Measurements from ENCODE around the gene RIBC1.
A peak's percentile ranks its signal among the peaks of the same experiment; 100 is the strongest.
"Not testable (repeated sequence)": the region's sequence is repeated elsewhere in the genome, so short reads cannot be mapped to it uniquely, and the experiment has no call there.

Gene RIBC1

GRCh38 chrX:53437206-53437605 is 14.5 kb downstream of the RIBC1 start:
- DNase-seq (ENCODE audit: low spot score) = no peak

DNA sequence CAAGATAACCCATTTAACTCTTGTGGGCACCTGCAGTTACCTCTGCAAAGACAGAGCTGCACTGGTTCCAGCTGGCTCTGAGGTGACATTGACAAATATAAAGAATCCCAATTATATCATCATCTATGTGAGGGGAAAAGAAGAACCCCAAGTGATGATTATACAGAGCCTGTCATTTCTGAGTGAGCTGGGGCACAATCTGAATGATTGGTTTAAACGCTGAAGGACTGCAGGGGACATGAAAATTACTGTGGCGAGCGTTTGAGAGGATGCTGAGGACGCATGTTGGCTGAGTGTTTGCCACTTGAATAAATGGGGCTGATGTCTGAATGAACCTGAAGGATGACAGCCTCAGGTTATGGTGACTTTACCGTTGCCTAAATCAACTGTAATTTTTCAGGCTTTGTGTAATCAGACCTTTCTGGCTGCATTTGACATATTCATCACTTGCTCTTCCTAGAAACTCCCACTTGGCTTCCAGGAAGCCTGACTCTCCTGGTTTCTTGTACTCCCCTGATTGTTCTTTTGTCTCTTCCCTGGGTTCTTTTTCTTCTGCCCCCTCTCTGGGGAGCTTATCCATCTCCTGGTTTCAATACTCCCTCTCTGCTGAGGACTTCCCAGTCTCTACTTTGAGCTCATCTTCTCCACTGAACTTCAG is 15.6 kb downstream of the RIBC1 start:
- DNase-seq (ENCODE audit: low spot score) = no peak

DNA sequence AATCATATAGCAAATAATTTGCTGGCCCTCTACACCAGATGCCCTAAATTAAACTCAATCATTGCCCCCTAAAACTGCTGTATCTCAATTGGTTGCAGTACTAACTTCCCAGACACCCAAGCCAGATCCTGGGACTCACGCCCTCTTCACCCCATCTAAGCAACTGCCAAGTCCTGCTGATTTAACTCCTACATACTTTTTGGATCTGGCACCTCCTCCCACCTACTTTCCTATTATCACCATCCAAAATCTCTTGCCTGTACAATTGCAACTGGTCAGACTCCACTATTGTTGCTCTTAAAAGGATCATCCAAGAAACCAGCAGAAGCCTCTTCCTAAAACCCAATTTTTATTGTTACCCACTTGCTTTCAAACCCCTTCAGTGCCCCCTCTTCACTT is 16.2 kb downstream of the RIBC1 start:
- DNase-seq (ENCODE audit: low spot score) = no peak

- DNase-seq (ENCODE audit: low spot score) = no peak
These were observed 17.4 kb downstream of the RIBC1 start for GRCh38 chrX:53440101-53440500.

DNA sequence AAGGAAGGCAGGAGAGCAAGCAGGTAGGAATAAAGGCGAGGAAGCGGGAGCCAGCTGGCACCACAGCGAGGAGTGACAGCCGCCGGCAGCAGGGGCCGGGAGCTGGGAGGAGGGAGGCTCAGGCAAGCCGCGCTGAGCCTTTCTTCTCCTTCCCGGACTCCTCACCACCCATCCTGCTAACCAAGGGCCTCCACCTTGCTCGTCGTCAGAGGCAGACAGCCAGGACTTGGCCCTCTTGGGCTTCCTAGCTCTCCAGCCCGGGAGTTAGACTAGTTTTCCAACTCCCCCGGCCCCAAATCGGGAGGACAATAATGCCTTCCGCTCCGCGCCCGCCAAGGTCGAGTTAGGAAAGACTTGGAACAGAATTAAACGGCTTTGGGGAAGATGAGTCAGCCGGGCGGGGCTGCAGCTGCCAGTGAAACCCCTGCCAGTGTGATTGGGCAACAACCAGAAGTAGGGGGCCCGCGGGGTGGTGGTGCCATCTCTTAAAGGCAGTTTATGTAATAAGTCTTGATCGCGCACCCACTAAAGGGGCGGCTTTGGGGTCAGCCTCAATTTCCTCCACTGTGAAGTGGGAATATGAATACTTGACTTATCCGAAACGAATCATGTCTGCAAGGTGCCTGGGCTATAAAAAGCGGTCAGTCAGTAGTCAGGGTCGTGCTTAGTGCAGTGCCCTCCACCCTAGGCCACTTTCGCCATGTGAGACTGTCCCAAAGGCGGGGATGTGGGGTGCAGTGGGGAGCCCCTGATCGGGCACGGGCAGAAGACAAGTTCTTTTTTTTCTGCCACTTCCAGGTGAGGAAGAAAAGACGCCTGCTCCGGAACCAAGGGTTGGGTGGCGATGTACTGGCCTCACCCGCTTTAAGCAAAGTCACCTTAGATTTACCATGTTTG is 18.2 kb downstream of the RIBC1 start:
- no peak for DNase-seq (ENCODE audit: low spot score)

DNA sequence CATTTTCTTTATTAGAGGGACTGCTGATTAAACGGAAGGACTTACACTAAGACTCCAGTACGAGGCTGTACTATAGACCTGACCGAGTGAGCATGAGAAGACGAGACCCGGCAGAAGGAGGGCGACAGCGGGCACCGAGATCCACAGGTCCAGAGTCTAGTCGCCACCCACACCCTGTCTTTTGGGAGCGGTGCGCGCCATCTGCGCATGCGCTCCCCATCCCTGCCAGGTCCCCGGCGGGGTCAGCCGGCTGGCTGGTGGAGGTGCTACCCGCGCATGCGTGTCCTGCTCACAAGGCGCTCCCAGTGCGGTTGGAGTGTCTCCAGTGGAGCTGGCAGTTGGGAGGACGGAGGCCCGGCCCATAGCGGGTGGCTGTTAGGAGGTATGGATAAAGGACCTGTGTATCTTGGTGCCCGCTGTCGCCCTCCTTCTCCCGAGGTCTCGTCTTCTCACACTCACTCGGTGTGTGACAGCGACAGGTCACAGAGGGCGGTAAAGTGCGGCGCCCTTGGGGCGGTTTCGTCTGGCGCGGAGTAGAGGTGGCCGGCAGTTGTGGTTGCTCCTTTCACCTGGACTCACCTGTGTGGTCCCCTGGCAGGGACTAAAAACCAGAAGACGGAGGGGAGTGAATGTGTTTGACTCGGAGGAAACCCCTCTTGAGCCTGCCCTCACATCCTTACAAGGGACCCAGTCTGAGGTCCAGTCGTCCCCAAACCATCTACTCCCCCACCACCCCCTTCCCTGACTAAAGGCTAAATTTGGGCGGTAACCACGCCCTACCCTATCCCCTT is 19.1 kb downstream of the RIBC1 start:
- peak; percentile 88 for DNase-seq (ENCODE audit: low spot score)

DNA sequence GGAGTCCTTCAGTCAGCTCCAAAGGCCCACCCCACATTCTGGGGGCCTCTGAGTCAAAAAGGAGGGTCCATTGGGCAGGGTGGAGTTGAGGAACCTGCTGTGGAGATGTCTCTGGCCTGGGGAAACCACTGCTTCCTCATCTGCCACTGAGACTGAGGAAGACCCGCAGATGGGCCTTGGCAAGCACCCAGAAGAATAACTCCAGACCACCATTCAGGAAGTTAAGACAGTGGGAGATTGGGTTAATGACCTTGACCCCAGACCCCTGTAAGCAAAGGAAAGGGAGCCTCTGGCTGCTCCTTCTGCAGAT is 19.6 kb downstream of the RIBC1 start:
- no peak for DNase-seq (ENCODE audit: low spot score)

DNA sequence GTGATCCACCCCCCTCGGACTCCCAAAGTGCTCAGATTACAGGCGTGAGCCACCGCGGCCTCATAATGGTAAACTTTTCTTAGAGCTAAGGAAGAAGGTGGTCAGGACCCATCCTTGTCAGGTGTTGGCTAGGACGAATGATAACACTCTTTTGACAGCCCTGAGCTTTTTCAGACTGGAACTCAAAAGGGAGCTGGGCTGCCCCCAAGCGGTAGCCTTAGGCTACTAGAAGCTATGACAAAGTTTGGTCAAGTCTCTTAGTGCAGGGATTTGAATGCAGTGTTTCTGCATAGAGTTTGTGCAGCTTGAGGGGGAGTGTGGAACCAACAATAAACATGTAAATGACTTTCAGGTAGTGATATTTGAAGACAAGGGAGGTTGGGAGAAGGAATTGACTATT is 23.3 kb downstream of the RIBC1 start:
- peak; percentile 23 for DNase-seq (ENCODE audit: low spot score)

GRCh38 chrX:53447441-53447840 is 24.8 kb downstream of the RIBC1 start:
- DNase-seq (ENCODE audit: low spot score) = no peak

GRCh38 chrX:53449632-53450031 is 27.0 kb downstream of the RIBC1 start:
- no peak for DNase-seq (ENCODE audit: low spot score)

DNA sequence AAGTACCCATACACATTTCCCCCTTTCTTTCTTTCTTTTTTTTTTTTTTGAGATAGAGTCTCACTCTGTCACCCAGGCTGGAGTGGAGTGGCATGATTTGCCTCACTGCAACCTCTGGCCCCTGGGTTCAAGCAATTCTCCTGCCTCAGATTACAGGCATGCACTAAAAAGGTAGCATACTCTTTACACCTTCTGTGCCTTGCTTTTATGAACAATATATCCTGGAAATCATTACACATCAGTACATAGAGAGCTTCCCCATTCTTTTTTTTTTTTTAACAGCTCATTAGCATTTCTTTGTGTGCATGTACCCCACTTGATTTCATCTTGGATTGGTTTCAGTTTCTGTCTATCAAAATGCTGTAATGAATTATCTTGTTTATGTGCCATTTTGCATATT is 30.1 kb downstream of the RIBC1 start:
- no peak for DNase-seq (ENCODE audit: low spot score)

DNA sequence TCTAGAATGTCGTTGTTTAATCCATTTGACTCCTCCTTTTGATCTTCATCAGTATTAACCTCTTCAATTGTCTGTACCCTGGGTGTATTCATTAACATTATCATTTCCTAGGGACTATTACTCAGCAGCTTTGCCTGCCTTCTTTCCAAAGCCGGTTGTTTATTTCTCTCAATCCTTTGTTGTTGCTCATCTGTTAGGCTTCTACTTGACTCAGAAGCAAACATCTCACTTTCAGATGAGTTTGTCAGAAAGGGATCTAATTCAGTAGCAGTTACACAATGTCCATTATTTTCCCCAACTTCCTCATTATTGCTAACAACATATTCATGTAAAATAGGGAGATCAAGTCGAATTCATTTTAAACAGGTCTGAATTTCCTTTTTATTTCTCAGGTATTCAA is 33.6 kb downstream of the RIBC1 start:
- DNase-seq (ENCODE audit: low spot score) = no peak

GRCh38 chrX:53458082-53458481 is 35.4 kb downstream of the RIBC1 start:
- DNase-seq (ENCODE audit: low spot score) = no peak

GRCh38 chrX:53468659-53469058 is 46.0 kb downstream of the RIBC1 start:
- not testable (repeated sequence) for DNase-seq (ENCODE audit: low spot score)

- DNase-seq (ENCODE audit: low spot score) = no peak
These were observed 48.7 kb downstream of the RIBC1 start for GRCh38 chrX:53471346-53471745.

DNA sequence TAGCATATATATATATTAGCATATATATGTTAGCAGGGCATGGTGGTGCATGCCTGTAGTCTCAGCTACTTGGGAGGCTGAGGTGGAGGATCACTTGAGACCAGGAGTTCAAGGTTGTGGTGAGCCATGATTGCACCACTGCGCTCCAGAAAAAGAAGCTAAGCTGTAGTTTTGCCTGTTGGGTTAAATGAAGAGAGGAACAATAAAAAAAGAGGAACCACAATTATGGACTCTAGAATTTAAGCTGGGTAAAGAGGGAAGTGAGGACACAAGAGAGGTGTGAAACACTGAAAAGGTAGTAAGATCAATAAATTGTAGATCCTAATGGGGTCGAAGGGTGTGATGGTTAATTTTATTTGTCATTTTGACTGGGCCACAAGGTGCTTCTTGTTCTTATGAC is 52.0 kb downstream of the RIBC1 start:
- no peak for DNase-seq (ENCODE audit: low spot score)

GRCh38 chrX:53476371-53476770 is 53.7 kb downstream of the RIBC1 start:
- no peak for DNase-seq (ENCODE audit: low spot score)

GRCh38 chrX:53479301-53479700 is 56.6 kb downstream of the RIBC1 start:
- DNase-seq (ENCODE audit: low spot score) = no peak
